ENCODE measurements around the gene TAOK1.
A peak's percentile ranks its signal among the peaks of the same experiment; 100 is the strongest.

TAOK1 gene

DNA sequence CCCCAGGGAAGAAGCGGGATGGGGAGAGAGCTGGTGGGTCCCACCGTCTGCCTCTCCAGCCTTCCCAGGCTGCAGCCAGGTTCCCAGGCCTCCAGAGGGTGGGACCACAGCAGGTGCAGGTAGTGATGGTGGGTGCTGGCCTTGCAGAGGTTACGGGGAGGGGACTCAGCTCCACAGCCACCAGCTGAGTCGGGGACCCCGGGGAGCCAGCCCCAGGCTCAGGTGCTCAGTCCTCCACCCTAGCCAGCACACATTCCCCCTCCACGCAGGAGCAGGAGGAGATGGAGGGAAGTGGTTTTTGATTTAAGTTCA is 183.4 kb downstream of the TAOK1 start:
- H3K27ac ChIP-seq = peak overlapping the region; percentile 99
- CTCF ChIA-PET = interaction anchor here (0.7 to 0.9 kb wide), 2 partner anchors 9 to 18 kb away, joined by 3 to 4 read pairs; no protein-coding TSS in a partner anchor
- POLR2A ChIA-PET (ENCODE audit: low non-redundant PET) = no interaction called here
- TF ChIP-seq, protein P1, sequence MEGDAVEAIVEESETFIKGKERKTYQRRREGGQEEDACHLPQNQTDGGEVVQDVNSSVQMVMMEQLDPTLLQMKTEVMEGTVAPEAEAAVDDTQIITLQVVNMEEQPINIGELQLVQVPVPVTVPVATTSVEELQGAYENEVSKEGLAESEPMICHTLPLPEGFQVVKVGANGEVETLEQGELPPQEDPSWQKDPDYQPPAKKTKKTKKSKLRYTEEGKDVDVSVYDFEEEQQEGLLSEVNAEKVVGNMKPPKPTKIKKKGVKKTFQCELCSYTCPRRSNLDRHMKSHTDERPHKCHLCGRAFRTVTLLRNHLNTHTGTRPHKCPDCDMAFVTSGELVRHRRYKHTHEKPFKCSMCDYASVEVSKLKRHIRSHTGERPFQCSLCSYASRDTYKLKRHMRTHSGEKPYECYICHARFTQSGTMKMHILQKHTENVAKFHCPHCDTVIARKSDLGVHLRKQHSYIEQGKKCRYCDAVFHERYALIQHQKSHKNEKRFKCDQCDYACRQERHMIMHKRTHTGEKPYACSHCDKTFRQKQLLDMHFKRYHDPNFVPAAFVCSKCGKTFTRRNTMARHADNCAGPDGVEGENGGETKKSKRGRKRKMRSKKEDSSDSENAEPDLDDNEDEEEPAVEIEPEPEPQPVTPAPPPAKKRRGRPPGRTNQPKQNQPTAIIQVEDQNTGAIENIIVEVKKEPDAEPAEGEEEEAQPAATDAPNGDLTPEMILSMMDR (conservative IDR thresholded peaks at IDR 0.05; ENCODE audit: low read depth) = no peak
- no peak for DNase-seq (ENCODE audit: low spot score)

DNA sequence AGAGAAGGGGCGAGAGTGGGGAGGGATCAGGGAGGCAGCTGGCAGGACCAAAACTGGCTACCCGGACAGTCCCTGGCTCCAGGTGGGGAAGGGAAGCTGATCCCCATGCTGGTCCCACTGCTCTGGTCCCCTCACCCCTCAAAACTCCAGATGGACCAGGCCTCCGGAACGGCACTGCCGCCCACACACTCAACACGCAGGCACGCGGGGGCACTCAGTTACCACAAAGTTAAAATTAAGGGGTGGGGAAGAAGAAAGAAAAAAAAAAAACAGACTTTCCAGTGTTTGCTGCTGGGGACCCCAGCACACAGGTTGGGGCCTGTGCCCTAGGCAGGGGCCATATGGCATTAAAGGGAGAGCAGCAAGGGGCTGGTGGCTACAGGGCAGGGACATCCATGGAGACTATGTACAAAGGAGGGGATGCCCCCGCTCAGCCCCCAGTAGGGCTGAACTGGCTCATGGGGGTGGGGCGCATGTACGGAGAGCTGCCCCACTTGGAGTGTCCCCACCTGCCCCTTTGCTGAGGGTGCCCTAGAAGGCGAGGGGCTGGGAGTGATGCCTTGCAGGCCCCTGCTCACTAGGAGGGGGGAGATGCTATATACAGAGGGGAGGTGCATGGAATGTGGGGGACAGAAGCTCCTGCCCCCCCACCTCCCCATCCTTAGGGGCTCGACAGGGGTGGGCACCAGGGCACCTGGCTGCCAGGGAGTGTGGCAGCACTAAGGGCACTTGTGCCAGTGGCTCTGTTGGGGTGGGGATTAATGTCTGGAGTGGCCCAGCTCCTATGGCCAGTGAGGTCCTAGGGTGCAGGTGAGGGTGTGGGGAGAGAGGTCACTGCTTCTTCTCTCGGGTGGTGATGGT is 183.9 kb downstream of the TAOK1 start:
- TF ChIP-seq, protein P1 (conservative IDR thresholded peaks at IDR 0.05; ENCODE audit: low read depth) = no peak
- peak overlapping the region; percentile 99 for H3K27ac ChIP-seq
- CTCF ChIA-PET = interaction anchor here (0.7 to 1.3 kb wide), 2 partner anchors 9 to 17 kb away, joined by 3 to 8 read pairs; no protein-coding TSS in a partner anchor
- no peak for DNase-seq (ENCODE audit: low spot score)
- POLR2A ChIA-PET (ENCODE audit: low non-redundant PET) = no interaction called here

DNA sequence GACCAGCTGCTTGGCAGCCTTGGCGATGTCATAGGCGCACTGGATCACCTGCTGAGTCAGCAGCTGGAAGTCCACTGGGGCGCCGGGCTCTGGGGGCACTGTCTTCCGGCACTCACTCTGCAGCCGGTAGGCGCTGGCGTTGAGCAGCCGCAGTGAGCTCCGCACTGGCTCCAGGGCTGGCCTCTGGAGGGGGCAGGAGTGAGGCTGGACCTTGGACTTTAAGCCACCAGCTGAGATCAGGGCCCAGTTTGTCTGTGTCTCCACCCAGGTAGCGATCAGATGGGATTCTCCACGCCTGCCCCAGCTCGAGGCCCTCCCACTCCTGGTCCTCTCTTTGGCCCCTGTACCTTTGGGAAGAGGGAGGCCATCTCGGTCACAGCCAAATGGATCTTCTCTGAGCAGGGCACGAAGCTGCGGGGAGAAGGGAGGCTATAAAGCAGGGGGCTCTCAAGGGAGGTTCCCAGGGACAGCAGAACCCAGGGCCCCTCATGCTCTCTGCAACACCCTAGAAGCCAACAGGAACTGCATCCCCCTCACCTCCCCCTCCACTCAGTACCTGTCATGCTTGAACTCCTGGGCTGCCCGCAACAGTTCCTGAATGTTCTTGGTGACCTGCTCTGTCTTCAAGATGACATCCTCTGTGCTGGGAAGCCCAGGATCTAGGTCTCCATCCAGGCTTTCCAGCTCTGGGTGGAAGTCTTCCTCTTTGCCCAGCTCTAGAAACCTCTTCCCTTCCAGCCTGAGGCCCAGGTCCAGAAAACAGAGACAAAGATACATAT is 184.8 kb downstream of the TAOK1 start:
- no peak for DNase-seq (ENCODE audit: low spot score)
- TF ChIP-seq, protein P1 (conservative IDR thresholded peaks at IDR 0.05; ENCODE audit: low read depth) = no peak
- CTCF ChIA-PET = interaction anchor here (0.6 to 1.3 kb wide), 2 partner anchors 17 kb away, joined by 6 to 8 read pairs; no protein-coding TSS in a partner anchor
- H3K27ac ChIP-seq = peak overlapping the region; percentile 99
- POLR2A ChIA-PET (ENCODE audit: low non-redundant PET) = no interaction called here

DNA sequence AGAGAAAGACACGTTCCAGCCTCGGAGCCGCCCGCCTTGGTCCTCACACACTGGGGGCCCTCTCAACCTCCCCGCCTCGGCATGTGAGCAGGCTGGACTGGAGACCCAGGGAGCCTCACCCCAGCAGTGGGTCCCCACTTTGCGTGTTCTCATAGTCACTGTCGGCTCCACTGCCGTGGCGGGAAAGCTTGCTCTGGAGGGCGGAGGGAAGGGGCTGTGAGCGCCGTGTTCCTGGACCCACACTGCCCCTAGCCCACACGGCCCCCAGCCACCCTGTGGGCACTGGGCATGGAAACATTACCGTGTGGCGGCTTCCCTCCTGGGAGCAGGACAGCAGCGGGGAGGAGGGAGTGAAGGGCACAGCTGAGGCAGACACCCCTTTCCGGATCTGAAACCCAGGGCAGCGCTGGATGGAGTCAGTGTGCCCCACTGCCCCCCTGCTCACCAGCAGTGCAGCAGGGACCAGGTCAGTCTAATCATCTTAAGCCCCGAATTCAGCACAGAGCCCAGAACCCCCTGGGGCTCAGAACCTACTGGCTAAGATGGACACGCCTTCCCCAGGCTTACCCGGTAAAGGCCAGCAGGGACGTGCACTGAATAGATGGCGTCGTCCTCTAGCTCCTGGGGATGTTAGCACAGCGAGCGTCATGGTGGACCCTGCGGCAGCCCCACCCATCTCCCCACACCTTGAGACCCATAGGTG is 185.5 kb downstream of the TAOK1 start:
- POLR2A ChIA-PET (ENCODE audit: low non-redundant PET) = no interaction called here

DNA sequence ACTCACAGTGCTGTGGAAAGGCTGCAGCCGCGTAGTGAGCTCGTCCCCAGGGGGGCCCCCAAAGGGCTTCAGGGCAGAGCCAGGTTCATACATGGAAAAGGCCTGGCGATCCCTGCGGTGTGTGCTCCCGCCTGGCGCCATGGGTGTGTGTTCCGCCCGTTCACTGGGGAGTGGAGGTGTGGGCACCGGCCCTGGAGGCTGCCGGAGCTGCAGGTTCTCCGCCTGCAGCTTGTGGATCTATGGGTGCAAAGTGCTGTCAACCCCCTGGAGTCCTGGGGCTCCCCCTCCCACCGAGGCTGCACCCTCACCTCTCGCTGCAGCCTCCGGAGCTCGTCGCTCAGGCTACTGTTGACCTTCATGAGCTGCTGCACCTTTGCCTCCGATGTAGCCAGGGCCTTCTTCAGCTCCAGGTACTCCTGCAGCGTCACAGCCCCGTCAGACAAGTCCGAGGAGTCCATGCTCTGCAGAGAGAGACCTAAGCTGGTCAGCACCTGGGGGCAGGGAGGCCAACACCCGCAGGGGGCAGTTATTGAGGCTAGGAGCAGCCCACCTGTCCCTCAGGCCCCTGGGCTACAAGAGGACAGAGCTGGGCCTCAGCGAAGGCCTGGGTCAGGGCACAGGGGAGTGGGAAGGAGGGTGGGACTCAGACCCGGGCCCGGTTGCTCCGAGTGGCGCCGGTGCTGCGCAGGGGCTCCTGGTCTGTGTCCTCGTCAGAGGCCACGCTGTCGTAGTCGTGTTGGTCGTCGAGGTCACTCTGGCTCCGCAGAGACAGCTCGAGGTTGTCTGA is 186.2 kb downstream of the TAOK1 start:
- POLR2A ChIA-PET (ENCODE audit: low non-redundant PET) = no interaction called here
- no peak for DNase-seq (ENCODE audit: low spot score)
- peak overlapping the region; percentile 99 for H3K27ac ChIP-seq
- CTCF ChIA-PET = interaction anchor here (0.6 to 2.0 kb wide), 4 partner anchors 15 to 510 kb away, joined by 3 to 8 read pairs (median 6); no protein-coding TSS in a partner anchor
- TF ChIP-seq, protein P1 (conservative IDR thresholded peaks at IDR 0.05; ENCODE audit: low read depth) = no peak

More for the DNA sequence above, 185.5 kb downstream of the TAOK1 start:
- peak overlapping the region; percentile 99 for H3K27ac ChIP-seq
- CTCF ChIA-PET = interaction anchor here (0.6 to 2.0 kb wide), 3 partner anchors 16 to 19 kb away, joined by 5 to 8 read pairs (median 6); no protein-coding TSS in a partner anchor
- DNase-seq (ENCODE audit: low spot score) = no peak
- TF ChIP-seq, protein P1 (conservative IDR thresholded peaks at IDR 0.05; ENCODE audit: low read depth) = no peak

All from RWPE1 (cell line).